Femur (tissue), 1 donor: ENCODE results near the gene MLLT6.

Source experiments
- DNase-seq: peaks from one replicate; pipeline ENCODE4 v3.0.0-alpha.2; 2017

Gene MLLT6

DNA sequence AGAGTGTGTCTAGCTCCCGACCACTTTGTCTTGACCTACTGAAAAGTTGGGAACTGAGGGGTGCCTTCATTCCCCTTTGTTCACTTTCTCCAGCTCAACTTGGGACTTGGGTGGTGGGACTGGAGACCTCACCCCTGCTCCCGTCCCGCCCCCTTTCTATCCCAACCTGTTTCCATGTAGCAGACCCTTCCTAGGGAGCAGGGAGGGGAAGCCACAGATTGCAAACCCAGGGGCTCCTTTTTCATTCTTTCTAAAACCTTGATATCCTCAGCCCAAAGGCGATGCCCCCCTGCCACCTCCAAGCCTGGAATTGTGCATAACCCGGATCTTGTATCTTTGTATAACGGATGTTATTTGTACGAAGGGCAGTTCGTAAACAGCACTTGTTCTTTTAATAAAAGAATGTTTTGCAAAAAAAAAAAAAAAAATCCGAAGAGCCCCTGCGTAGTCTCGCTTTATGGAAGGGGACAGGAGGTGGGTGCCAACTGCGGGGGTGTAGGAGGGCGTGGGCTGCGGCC, 24.4 kb downstream of the MLLT6 start:
- DNase-seq = no peak

DNA sequence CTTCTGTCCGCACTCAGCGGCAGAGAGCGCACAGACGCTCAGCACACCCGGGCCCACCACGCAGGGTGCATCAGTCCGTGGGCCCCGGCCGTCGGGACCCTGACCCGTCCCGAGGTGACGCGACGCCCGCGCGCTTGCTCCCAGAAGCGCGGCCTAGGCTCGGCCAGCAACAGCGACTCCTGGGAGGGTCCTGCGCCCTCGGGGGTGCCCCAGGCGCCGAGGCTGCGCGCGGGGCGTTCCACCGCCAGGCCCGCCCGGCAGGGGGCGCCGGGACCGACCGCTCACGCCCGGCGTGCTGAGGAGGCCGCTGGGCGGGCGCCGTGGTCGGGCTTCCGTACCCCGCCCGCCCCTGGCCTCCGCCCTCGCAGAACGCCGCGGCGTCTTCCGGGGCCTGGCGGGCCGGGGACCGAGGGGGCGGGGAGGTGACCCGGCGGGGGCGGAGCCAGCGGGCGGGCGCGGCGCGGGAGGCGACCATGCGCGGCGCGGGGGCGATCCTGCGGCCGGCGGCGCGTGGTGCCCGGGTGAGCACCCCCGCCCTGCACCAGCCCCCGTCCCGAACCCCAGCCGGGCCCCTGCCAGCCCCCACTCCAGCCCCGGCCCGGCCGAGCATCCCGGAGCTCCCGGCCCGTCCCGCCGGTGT, 24.9 kb downstream of the MLLT6 start, which contains the start of gene CISD3:
Gene CISD3, plus strand, starts transcription at position 456 of the 640 bp plus-strand sequence. Its CDS starts 18 bp downstream, at position 474.
- peak; percentile 88 for DNase-seq

DNA sequence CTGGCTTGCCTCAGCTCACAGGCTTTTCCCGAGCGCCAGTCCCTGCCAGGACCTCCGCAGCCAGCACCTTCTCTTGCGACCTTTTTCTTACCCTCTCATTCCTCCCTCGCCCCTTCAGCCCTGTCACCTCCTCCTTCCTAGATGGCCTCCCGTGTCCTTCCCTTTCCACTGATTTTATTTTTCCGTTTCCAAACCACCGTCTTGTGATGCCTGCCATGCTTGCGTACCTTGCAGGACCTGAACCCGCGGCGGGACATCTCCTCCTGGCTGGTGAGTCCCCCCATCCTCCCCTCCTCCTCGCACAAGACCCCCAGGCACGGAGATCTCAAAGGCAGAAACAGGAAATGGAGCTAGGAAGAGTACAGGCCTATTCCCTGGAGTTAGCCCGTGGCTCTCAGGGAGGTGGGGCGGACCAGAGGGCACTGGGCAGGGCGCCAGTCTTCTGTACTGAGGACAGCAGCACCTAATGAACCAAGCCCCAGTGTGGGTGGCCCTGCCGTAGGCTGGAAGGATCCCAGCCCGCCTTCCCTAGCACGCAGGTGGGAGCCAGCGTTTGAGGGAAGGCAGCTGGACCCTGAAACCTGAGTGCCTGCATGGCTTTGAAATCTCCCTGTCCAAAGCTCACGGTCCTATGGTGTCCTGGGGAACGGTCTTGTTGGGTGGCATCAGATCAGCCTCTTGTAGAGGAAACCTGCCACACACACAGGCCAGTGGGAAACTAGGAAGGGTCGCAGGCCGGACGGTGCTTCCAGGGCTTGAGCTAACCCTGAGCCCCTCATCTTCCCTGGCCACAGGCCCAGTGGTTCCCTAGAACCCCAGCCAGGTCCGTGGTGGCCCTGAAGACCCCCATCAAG, 25.7 kb downstream of the MLLT6 start:
- DNase-seq = peak; percentile 64

DNA sequence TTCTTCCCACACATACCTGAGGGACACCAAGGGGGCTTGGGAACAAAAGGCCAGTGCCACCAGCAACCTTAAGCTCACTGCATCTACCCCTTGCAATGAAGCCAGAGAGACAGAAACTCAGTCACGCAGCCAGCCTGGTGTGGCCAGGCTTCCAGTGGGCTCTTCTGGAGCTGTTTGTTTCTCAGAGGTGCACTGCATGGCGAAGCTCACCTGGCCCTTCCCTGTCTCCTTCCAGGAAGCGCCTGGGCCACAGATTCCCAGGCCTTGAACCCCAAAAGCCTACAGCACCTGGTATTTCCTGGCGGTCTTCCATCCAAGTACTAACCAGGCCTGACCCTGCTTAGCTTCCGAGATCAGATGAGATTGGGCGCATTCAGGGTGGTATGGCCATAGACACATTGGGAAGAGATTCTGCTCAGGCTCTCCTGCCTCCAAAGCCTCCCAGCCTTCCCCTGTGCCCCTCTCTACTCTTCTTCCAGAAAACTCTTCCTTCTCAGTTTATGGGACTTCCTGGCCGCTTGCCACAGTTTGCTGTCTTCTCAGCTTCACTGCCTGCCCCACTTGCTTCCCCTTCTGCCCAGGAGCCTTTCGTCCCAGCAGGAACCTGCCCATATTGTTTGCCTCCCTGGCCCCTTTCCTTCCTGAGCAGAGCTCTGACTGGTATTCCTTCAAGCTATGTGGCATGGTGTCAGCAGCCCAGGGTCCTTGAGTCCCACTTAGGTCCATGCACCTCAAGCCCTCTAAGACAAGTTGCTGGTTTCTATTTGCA, 26.6 kb downstream of the MLLT6 start:
- peak; percentile 46 for DNase-seq

DNA sequence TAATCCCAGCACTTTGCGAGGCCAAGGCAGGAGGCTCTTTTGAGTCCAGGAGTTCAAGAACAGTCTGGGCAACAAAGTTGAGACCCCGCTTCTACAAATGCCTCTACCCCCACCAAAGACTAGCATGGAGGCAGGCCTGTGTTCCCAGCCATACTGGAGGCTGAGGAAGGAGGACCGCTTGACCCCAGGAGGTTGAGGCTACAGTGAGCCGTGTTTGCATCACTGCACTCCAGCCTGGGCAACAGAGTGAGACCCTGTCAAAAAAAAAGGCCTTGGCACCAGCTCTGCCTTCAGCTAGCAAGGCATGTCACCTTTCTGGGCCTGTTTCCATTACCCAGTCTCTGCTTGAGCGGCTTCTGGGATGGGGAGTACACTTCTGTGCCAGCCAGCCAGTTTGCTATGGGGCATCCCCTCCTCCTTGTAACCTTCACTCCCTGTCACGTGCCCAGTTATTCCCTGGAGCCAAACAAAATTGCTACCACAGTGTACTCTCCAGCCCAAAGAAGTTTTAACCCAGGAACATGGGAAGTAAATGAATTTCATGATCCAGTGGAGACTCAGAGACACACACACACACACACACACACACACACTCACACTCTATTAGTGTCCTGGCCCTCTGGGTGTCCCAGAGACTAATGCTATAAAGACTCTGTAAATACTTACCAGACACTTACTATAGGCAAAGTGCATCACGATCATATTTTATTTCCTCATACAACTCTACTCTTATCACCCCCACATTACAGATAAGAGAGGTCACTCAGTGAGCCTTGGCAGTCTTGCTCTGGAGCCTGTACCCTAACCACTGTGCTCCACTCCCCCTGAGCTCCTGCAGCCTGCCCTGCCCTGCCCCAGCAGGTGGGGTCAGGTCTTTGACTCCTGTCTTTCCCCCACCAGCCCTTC, 27.6 kb downstream of the MLLT6 start:
- peak; percentile 23 for DNase-seq

DNA sequence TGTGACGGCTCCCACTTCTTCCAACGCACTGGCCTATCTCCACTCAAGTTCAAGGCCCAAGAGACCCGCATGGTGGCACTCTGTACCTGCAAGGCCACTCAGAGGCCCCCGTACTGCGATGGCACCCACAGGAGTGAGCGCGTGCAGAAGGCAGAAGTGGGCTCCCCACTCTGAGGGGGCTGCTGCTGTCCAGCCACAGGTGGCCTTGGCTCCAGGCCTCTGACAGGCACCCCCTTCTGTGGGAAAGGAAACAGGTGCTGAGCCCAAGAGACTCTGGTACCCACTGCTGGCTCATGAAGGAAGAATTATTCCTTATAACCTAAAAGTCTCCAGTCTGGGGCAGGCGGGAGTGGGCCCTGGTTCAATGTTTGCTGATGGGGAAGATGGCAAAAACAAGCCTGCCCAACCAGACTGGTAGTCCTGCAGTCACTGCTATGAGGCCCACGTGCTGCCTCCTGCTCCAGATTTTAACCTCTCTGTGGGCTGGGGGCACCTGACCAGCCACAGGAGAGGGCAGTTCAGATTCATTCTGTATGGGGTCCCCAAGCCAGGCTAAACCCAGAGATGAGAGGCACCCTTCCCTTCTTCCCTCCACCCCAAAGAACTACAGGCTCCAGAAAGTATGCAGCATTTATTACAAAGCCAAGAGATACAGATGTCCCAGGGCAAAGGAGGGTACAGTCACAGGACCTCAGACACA, 28.4 kb downstream of the MLLT6 start:
- peak; percentile 19 for DNase-seq

DNA sequence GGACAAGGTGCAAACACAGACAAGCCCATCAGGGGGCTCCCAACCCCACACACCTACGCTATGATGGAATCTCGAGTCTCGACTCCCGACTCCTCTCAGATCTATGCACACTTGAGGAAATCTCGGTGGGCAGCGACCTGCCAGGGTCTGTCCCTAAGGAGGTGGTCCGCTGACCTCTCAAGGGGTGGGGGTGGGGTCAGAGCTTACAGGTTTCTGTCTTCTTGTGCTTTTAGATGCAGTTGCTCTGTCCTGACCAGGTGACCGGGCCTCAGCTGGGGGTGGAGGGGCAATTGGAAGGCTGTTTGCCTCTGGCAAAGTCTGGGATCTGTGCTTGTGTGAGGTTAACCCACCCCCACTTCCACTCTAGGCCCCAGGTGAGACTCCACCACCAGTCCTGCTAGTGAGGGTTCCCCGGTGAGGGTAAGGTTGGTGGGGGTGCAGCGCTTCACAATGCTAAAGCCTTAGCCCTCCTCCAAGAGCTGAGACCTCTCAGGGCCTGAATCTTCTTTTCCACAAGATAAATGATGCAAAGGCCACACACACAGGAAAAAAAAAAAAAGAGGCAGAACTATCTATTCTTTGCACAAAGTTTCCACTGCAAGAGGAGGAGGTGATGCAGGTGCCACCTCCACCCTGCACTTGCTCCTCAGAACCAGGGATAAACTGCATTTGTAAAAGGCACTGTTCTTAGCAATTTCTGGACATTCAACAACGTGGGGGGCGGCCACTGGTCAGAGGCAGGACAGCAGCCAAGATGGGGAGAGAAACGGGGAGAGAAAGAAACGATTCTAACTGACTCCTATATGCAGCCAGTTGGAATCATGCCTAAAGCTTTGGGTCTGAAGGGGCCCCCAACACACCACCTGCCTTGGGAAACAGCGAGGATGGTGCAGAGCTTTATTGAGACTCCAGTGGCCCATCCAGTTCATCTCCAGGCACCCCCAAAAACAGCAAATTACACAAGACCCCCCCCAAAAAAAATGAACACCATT, 29.2 kb downstream of the MLLT6 start:
- DNase-seq = peak; percentile 32

DNA sequence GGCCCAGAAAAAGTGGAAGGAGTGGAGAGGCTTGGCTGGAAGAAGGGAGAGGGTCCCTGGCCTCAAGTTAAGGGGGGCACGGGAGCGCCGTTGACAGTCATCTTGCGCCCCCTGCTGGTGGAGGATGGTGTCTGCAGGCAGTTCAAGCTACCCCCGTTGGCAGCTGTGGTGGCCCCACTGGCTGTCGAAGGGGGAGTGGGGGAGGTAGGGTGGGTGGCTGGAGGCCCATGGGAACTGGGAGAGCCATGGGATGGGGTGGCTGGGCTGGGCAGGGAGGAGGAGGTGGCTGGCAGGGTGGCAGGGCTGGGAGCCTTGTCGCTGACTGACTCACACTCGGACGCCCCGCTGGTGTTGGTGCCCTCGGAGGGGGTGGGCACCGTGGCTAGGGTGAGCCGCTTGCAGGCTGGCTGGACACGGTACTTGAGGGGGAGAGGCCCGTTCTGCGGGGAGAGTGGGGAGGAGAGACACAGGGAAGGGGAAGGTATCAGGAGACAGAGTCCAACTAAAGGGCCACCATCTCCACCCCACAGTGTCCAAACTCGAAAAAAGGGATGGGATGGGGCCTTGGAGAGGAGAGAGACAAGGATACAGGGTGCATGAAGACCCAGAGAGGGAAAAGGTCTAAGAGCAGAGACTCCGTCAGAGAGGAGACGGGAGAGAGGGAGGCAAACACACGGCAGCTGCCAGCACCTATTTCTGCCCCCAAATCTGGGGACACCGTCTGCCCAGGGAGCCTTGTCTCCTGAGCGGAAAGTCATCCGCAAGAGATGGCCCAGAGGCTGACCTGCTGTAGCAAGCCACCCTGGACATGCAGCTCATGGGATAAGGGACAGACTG, 30.3 kb downstream of the MLLT6 start:
- DNase-seq = peak; percentile 79

DNA sequence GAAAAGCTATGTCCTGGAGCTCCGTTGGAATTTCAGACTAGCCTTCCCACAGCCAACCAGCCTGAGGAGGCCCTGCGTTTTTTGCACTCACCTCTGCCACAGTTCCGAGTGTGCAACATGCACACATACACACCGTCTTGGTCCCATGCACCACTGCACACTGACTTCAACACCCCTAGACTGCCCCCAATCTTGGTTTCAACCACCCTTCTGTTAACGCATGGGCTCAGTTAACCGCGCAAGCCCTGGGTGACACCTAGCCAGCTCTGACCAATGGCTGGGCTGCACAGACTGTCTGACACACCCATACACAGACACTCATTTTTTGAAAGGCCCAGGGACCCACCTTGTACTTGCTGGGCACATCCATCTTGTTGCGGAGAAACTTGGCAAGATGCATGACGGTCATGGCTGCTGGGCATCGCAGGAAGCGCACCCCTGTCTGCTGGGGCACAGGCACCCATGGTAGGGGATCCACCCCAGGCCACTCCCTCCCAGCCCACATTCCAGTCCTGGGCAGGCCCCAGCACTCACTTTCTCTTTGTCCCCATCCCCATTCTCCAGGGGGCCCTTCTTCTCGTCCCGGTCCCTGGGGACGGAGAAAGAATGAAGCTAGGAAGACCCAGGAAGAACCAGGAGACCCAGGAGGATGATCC, 33.1 kb downstream of the MLLT6 start:
- no peak for DNase-seq

DNA sequence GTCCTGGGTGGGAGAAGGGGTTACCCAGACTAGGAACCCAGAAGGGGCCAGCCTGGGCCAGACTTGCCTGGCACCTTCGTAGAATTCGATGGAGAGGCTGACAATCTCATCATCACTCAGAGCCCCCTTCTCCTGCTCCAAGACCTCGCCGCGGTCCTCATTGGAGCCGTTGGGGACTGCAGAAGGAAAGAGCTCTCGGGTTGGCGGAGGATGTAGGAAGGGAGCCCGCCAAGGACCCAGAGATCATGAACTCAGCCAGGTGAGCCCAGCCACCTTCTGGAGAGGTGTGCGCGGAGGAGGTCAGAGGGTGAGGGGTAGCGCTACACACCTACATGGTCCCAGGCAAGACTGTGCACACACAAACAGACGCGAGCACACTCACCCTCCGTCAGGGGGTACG, 33.6 kb downstream of the MLLT6 start:
- DNase-seq = no peak

DNA sequence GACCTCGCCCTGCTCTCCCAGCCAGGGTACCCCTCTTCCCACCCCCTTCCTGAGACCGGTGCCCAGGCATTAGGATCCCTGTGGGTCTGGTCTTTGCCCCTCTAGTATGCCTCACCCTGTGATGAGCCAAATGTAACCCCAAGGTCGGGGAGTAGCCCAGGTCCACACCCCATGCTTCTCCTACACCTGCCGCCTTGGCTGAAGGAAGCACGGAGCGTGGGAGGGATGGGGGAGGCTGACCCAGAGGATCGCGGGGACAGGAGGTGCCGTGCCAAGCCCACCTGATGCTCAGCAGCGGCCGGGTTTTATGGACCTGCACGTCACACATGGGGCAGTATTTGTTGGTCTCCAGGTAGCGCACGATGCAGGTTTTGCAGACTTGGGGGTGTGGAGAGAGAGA, 34.2 kb downstream of the MLLT6 start:
- DNase-seq = no peak

DNA sequence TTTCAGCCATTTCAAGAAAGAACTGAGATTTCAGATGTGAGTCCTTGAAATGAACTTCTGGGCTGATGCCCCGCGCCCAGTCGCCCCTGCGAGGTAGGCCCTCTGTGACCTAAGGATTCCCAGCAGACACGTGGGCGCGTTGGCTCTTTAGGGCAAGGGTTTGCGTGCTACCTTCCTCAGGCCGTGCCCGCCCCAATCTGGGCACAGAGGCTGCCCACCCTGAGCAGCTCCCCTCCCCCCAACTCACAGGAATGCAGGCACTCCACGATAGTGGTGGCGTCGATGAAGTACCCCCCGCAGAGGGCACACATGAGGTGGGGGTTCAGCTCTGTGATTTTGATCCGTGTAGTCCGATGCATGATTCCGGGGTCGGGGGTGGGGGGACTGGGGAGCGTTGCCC, 35.0 kb downstream of the MLLT6 start:
- DNase-seq = no peak

DNA sequence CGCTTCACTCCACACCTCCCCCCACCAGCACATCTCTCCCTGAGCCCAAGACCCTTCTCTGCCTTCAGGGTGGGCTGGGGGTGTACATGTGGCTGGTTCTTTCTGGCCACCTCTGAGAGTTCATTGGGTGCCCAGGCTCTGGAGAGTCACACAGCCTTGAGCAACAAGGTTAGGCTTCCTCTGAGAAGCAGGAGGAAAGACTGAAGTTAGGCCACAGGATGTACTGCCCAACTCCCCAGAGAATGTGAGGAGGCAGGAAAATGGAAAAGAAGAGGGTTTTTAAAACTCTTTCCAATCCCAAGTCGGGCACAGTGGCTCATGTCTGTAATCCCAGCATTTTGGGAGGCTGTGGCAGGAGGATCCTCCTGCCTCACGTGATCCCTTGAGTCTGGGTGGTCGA, 35.7 kb downstream of the MLLT6 start:
- DNase-seq = no peak

DNA sequence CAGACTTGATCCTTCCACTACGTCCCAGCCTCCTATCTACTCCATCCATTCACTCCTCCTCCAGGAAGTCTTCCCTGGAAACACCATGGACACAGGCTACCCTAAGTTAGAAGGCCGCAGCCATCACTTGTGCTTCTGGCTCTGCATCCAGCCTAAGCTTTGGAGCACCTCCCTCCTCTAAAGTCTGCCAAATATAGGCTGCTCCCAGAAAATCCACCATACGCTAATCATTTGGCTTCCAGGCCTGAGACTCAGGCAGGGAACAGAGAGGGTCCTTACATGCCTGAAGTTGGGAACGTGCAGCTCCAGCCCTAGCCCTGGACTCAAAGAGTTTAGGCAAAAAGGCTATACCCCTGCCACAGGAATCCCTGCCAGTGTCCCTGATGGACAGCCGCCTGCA, 36.4 kb downstream of the MLLT6 start:
- peak; percentile 58 for DNase-seq

DNA sequence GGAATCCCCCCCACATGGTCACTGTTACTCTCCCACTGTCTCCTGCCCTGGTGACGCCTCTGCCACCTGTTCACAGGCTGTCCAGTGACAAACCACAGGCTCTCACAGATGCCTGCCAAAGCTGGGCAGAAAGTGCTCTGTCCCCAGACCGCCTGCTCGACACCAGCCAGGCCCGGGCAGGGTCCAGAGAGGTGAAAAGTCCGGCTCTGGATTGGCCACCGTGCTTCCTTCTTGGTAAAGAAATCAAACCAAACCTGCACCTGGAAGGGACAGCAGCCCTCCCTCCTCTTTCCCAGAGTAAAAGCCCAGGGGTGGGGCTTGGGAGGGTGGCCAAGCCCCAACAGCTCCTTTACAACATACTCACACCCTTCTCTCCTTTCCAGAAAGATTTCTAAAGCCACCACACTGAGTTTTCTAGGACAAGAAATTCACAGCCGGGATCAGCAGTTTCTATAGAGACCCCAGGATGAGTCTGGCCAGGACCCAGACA, 36.9 kb downstream of the MLLT6 start:
- DNase-seq = peak; percentile 83

DNA sequence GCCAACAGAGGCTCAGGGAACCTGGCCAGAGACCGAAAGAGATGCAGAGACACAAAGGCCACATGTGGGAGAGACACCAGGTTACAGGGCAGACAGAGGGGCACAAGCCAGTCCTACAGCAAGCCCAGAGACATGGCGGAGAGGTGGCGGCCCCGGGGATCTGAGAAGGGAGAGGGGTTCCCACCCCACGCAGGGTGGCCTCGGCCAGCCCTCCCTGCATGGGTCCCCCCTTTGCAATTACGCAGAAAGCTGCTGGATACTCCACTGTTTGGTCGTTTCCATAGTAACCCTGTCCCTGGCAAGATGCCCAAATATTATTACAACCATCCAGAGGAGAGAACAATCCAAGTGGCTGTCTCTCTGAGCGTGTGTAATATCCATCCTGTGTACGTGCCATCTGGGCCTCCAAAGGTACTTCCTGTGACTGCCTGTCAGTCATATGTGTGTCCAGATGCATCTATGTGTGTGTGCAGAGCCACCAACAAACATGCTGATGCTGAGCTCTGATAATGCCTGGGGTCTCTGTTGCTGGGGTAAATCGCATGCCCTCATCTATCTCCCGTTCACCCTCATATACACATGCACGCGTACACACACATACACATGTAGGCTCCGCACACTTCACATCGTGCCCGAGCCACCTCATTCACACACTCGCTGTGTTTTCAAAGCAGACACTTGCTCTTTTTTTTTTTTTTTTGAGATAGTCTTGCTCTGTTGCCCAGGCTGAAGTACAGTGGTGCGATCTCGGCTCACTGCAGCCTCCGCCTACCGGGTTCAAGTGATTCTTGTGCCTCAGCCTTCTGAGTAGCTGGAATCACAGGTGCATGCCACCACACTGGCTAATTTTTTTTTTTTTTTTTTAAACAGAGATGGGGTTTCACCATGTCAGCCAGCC, 37.6 kb downstream of the MLLT6 start:
- peak; percentile 93 for DNase-seq

DNA sequence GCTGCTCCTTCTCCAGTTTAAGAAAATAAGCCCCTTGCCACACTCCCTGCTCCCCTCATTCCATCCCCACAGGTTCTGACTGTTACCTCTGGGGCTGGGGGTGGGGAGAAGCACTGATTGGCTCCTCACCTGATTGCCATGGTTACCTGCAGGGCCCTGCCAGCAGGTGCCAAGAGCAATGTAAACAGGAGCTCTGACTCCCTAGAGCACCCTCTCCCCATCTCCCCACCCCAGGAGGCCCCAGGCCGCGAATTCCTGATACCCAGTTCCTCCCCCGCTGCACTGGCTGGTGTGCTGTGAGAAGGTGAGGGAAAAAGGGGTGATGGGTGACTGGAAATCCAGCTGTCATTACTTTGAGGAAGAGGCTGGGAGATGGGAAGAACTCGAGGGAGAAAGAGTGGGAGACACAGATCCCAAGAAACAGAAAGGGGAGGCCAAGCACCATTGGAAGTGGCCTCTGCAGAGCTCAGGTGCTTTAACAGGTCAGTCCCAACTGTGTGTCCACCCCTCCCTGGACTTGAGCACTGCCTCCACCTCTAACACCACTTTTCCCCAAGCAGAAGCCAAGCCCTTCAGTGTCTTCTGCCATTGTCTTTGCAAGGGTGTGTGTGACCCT, 38.6 kb downstream of the MLLT6 start:
- DNase-seq = no peak
